AG09309 (cell line): ENCODE data around the gene TRIO.

Experiments
- DNase-seq: peaks from one replicate; pipeline ENCODE4 v3.0.0-alpha.2; 2010; ENCODE audit warnings: low read depth
- H3K4me3 ChIP-seq: 2 replicates; pipeline ENCODE4 v1.5.1; 2011; ENCODE audit warnings: mild to moderate bottlenecking, low read depth, low read length, moderate library complexity; ENCODE audit not compliant: control insufficient read depth
- CTCF ChIP-seq: IDR thresholded peaks from 2 replicates; pipeline ENCODE4 v1.5.1; 2011; ENCODE audit warnings: mild to moderate bottlenecking, low read depth, low read length, inconsistent platforms; ENCODE audit not compliant: insufficient read depth, control insufficient read depth; ENCODE audit errors: missing control alignments

Gene TRIO

GRCh38 chr5:14229734-14230133, 86.6 kb downstream of the TRIO start:
- DNase-seq, result no peak
- TF ChIP-seq CTCF, result no peak
- no peak overlapping the region for H3K4me3 ChIP-seq

GRCh38 chr5:14231156-14231555, 88.0 kb downstream of the TRIO start:
- no peak for TF ChIP-seq CTCF
- DNase-seq, result no peak
- no peak overlapping the region for H3K4me3 ChIP-seq

GRCh38 chr5:14231890-14232289, 88.7 kb downstream of the TRIO start:
- no peak for TF ChIP-seq CTCF

GRCh38 chr5:14234204-14234603, 91.1 kb downstream of the TRIO start:
- no peak overlapping the region for H3K4me3 ChIP-seq
- TF ChIP-seq CTCF, result no peak
- DNase-seq, result no peak

More at GRCh38 chr5:14231890-14232289, 88.7 kb downstream of the TRIO start:
- no peak overlapping the region for H3K4me3 ChIP-seq
- DNase-seq, result no peak

GRCh38 chr5:14235872-14236271, 92.7 kb downstream of the TRIO start:
- DNase-seq, result no peak
- no peak overlapping the region for H3K4me3 ChIP-seq
- TF ChIP-seq CTCF, result no peak

- no peak for DNase-seq
- no peak for TF ChIP-seq CTCF
These were observed 93.6 kb downstream of the TRIO start for GRCh38 chr5:14236757-14237156.

More at GRCh38 chr5:14236757-14237156, 93.6 kb downstream of the TRIO start:
- no peak overlapping the region for H3K4me3 ChIP-seq
